NCI-H748 (cell line): ENCODE measurements around the gene SBNO1.
"Not testable (repeated sequence)": the region's sequence is repeated elsewhere in the genome, so short reads cannot be mapped to it uniquely, and the experiment has no call there.

ENCODE experiments used
- DNase-seq: peaks from one replicate; lab custom pipeline; 2025; ENCODE audit not compliant: unreplicated experiment; lab: John Stamatoyannopoulos, UW

The SBNO1 gene

DNA sequence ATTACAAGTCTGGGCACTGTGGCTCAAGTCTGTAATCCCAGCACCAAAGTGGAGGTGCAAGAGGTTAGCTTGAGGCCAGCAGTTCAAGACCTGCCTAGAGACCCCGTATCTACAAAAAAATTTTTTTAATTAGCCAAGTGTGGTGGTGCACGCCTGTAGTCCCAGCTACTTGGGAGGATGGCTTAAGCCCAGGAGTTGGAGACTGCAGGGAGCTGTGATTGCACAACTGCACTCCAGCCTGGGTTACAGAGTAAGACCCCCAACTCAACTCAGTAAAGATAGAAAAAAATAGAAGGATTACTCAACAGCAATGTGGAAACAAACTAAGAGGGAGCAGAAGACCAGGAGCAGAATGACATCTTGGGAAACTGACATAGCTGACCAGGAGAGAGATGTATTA is 13.3 kb downstream of the SBNO1 start:
- no peak for DNase-seq

DNA sequence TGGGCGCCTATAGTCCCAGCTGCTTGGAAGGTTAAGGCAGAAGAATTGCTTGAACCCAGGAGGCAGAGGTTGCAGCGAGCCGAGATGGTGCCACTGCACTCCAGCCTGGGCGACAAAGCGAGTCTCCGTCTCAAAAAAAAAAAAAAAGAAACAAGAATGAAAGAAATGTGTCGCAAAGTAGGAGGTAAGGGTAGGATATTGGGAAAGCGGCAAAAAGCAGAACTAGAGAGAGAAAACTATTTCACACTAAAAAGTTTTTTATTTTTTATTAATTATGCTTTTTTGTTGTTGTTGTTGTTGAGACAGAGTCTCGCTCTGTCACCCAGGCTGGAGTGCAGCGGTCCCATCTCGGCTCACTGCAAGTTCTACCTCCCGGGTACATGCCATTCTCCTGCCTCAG is 17.7 kb downstream of the SBNO1 start:
- no peak for DNase-seq

DNA sequence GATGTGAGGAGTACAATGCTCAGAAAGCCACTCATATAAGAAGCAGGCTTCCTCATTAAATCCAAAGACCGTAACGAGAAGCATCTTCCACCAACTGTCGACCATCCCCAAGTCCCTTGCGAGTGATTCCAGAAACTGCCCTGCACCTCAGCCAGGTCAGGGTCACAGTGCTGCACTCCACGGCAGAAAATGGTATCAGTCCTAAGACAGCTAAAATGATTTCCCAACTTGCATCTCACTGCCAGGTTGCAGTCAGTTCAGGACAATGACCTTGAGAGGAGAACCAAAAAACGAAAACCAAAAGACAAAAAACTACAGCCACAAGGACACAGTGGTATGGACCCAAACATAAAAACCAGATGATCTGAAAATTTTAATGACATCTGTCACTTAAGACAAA is 20.6 kb downstream of the SBNO1 start:
- DNase-seq = no peak

DNA sequence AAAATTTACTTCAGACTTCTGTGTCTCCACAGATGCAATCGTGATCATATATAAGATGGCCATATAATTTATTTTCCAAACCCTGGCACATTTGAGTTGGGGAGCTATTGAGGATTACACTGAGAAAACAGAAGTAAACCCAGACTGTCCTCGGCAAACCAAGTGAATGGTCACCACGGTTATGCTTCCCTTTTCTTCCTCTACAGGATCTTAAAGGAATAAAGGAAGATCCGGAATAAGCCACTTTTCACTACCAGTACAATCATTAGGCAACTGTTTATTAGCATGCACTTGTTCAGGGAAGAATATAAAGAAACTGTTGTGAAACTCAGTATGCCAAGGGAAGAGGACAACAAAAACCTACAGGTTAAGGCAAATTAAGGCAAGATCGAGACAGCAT is 27.6 kb downstream of the SBNO1 start:
- no peak for DNase-seq

DNA sequence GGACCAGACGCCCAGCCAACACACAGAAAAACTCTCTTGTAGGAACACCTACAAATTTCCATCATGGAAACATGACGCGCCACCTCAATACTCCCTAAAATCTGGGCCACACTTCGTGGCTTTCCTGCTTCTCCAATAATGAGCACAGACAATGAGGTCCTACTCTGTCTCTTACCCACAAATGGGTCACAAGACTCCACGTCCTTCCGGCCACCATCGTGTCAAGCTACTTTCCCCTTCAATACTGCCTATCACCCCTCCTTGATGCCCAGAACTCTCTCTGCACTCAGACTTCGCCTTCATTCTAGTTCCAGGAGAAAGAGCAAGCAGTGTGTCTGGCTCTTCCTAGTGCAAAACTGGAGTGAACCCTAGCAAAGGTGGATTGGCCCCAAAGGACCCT is 28.1 kb downstream of the SBNO1 start:
- no peak for DNase-seq

DNA sequence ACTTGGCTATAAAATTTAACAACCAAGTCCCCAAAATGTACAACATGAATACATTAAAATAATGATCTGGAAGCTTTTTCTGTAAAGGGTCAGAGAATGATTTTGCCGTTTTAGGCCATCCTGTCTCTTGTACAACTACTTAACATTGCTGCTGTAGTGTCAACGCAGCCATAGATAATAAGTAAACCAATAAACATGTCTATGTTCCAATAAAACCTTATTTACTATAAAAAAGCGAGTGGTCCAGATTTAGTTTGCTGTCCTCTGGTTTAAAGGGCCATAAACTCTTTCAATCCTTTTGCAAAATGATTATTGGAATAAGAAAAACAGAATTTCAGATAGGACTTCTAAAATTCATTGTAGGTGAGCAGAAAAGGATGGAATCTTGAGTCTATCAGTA is 29.2 kb downstream of the SBNO1 start:
- no peak for DNase-seq

DNA sequence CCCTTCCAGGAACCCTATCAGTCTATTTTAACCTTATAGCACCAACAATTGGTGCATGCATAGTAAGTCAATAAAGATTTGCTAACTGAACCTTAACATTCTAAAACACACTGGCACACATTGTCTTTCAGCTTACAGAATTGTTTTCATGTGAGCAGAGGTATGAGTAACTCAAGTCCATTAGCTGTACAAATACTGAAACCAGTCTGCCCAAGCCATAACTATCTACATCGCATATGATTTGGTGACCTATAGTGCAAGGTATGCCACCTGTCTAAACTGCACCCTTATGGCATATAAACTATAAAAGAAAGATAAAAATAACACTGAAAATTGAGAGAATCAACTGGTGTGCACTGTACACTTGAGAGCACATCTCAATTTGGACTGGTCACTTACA is 34.8 kb downstream of the SBNO1 start:
- no peak for DNase-seq

DNA sequence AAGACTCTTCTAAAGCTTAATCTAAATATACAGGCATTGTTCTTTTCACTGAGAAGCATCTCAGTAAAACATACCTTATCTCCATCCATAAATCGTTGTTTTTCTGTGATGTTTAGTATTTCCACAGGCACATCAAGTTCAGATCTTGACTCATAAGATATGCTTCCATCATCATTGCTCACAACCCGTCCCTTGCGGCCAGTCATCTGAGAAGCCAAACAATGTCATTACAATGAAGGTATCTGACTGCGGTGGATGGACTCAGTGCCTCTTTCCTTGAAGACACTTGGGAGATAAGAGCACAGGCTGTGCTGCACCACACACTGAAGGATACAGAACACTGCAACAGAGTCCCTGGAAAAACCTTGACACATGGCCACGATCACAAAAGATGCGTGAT is 44.8 kb downstream of the SBNO1 start:
- no peak for DNase-seq

DNA sequence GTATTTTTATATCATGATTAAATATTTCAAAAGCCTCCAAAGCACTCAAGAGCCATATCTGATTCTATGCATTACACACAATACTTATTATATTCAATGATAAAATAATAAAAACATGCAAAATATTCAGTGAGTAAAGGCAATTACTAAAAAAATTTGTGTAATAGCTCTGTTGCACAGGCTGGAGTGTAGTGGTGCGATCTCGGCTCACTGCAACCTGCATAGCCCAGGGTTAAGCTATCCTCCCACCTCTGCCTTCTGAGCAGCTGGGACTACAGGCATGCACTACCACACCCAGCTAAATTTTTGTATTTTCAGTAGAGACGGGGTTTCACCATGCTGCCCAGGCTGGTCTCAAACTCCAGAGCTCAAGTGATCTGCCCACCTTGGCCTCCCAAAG is 45.4 kb downstream of the SBNO1 start:
- DNase-seq = no peak

DNA sequence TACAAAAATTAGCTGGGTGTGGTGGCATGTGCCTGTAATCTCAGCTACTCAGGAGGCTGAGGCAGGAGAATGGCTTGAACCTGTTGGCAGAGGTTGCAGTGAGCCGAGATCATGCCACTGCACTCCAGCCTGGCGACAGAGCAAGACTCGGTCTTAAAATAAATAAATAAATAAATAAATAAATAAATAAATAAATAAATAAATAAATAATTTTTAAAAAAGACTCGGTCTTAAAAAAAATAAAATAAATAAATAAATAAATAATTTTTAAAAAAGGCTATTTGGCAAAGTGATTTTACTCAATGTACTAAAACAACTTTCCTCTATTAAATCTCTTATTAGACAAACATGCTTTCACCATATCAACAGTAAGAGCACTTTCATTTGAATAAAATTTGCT is 51.6 kb downstream of the SBNO1 start:
- DNase-seq = not testable (repeated sequence)

DNA sequence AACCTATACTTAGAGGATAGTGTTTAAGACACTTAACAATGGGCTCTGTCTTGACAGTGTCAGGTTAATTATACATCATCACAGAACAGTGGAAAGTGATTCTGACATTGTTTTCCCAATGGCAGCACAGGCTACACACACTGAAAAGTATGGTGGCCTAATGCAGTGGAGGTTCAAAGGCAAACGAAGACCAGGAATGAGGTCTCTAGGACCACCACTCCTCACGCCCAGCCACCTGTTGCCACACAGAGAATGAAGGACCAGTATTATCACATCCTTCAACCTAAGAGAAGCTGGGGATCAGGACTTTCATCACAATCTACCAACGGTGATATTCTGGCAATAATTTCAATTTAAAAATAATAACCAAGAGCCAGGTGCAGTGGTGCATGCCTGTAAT is 58.4 kb downstream of the SBNO1 start:
- no peak for DNase-seq

DNA sequence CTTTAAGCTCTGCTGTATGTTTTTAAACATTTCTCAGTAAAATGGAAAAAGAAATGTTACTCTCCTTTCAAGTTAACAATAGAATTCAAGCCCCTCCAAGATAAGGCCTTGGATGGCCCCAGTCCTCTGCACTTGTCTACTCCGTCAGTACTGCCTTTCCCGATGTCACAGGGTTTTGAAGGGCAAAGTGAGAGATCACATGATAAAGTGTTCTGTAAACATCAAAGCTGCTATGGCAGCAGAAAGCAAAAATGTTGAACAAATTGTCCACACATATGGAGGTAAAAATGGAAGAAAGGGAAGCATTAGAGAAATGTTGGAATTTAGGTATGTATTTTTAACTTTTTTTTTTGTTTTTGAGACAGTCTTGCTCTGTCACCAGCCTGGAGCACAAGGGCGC is 59.5 kb downstream of the SBNO1 start:
- no peak for DNase-seq

DNA sequence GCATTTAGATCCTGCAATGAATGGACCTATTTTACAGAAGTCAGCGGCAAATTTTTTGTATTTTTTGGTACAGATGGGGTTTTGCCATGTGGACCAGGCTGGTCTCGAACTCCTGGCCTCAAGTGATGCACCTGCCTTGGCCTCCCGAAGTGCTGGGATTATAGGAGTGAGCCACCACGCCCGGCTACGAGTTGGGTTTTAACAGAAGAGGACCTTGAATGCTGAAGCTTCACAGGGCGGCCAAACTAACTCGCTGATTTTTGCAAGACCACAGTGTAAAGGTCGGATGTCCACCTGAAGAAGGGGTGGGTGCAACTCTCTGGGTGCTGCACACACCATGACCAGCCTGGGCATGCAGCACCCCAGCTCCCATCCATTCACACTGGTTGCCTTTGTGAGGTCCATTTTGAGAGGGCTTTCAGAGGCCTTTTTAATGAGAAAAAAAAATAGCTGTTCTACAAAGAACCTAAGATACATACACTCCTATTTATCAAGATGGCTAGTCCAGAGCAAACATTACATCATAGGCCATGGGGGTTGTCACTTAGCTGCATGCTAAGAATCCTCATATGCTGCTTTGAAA is 71.4 kb downstream of the SBNO1 start:
- no peak for DNase-seq

DNA sequence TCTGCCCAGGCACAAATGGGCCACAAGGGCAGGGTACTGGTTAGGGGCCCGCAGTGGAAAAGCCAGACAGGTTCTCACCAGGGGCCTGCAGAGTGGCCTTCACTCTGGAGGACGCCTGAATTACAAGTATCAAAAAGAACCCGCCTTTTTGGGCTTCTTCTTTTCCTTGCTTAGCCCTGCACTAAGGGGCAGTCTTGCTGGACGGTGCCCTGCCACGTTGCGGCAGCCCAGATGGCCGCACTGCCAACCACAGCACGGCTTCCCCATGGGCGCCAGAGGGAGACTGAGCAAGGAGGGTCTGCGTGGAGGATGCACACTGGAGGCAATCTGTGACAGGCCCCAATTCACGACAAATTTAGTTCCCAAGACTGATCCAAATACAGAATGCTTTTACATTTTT is 74.7 kb downstream of the SBNO1 start:
- DNase-seq = no peak

DNA sequence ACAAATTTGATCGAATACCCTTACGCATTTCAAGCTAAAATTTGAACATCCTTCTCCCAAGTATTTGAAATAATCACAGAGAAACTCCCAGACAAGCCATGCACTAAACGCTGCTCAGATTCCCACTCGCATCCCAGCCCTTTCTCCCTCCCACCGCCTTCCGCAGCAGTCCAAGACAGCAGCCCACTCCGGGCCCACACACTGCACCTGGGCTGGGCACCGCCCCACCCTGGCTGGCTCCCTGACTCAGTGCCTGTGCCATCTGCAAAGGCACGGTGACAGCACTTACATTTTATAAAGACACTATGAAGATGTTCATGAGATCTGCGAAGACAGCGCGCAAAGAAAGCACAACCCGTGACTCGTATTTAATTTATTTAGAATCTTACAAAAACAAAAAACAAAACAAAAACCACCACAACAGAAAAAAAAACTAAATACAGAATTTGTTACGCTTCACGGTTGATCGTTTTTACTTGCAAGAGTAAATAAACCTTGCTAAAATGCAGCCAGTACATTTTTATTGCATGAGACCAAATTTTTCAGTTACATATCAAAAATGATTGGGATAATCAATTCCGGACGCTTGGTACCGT is 75.8 kb downstream of the SBNO1 start:
- no peak for DNase-seq

DNA sequence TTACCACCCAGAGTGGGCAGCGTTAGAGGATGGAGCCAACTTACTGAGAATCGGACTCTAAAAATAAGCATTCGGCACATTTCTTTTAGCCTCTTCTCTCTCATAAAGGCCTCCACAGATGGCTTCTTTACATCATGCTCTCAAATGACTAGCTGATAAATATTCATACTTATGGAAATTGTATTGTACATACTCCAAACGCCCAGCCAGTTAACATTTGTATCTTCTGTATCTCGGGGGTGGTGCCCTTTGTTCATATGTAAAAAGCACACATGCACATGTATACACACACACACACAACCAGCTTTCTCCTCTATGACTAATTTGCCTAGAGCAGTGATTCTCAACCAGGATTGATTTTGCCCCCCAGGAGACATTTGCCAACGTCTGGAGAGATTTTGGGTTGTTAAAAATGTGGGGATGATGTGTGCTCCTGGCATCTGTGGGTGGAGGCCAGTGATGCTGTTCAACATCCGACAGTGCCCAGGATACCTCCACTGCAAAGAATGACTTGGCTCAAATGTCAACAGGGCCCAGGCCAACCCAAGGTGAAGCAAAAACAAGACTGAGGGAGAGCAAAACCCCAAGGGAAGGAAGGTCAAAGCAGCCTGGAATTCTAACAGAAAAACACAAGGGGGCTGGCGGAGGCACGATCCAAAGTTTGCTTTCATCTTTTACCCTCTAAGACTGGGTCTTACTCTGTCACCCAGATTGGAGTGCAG is 77.8 kb downstream of the SBNO1 start:
- DNase-seq = no peak

DNA sequence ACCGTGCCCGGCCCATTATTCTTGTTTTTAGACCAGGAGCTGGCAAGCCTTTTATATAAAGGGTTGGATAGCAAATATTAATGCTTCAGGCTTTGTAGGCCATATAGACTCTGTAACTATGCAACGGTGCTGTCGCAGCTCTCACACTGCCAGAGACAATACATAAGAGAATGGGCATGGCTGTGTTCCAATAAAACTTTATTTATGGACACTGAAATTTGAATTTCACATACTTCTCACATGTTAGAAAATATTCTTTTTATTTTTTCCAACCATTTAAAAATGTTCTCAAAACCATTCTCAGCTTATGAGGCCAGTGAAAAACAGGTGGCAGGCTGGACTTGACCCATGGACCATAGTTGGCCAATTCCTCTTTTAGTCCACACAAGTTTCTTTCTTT is 80.0 kb downstream of the SBNO1 start:
- DNase-seq = no peak

DNA sequence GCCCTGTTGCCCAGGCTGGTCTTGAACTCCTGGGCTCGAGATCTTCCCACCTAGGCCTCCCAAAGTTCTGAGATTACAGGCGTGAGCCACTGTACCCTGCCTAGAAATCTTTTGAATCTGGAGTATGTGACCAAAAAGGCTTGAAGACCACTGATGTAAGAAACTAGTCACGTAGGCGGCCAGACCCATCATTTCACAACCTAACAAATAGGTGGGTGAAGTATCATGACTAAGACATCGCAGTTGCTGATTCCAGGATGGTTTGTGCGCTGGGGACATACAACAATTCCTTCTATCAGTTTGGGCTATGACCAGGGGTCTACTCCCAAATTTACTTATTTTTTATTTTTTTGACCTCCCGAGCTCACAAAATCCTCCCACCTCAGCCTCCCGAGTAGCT is 81.2 kb downstream of the SBNO1 start:
- no peak for DNase-seq

DNA sequence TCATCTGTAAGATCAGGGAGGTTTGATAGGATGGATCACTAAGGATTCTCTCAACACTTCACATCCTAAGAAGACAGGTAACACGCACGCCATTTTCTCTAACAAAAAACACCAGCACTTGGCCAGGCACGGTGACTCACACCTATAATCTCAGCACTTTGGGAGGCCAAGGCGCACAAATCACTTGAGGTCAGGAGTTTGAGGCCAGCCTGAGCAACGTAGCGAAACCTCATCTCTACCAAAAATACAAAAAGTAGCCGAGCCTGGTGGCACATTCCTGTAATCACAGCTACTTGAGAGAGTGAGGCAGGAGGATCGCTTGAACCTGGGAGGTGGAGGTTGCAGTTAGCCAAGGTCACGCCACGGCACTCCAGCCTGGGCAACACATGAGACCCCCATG is 82.5 kb downstream of the SBNO1 start:
- DNase-seq = no peak

DNA sequence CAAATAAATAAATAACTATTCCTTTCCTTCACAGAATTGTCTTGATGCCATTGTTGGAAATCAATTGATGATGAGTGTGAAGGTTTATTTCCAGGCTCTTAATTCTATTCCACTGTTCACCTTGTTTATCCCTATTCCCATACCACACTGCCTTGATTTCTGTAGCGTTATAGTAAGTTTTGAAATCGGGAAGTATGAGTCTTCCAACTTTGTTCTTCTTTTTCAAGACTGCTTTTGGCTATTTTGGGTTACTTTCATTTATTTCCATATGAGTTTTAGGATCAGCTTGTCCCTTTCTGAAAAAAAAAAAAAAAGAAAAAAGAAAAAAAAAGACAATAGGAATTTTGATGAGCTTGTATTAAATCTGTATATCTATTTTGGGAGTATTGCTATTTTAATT is 83.7 kb downstream of the SBNO1 start:
- no peak for DNase-seq

DNA sequence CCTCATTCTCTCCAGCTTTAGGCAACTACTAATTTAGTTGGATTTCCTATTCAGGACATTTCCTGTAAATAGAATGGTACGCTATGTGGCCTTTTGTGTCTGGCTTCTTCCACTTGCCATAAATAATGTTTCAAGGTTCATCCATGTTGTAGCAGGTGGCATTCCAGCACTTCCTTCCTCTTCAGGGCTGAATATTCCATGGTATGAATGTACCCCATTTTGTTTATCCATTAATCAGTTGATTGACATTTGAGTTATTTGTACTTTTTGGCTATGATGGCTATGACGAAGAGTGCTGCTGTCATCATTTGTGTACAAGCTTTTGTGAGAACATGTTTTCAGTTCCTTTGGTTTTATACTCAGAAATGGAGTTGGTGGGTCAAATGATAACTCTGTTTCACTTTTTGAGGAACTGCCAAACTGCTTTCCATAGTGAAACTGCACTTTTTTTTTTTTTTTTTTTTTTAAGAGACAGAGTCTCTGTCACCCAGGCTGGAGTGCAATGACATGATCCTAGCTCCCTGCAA is 86.5 kb downstream of the SBNO1 start:
- DNase-seq = no peak

DNA sequence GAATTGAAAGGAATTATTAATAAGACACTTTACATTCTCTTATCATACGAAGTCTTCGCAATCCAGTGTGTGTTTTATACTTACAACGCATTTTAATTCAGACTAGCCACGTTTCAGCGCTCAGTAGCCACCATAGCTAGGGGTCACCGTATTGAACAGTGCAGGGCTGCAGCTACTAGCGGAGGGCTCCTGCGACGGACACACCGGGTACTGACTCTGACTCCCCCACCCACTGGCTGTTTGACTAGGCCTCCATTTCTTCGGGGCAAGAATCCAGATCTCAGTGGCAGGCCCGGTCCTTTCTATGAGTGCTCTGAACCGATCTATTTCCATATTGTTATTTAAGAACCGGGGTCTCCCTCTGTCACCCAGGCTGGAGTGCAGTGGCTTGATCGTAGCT is 91.5 kb downstream of the SBNO1 start:
- DNase-seq = no peak
